Measurements from ENCODE around the gene CPNE7. TPM values are rescaled to one million over a fixed set of nuclear protein-coding genes. Genes with fewer than 3 reads are reported as not detected.

CPNE7 gene
- total RNA-seq, 1 donor from 2014 or later, result 21.1 TPM

- no peak overlapping the region for H3K4me3 Mint-ChIP-seq
Observed at GRCh38 chr16:89549007-89549700, 26.4 kb upstream of the CPNE7 start.

GRCh38 chr16:89550421-89551007, 25.0 kb upstream of the CPNE7 start:
- H3K9me3 Mint-ChIP-seq, result no peaks in the 10 kb centered on the region
- no peak overlapping the region for H3K4me2 ChIP-seq
- no peaks in the 10 kb centered on the region for H3K4me1 Mint-ChIP-seq
- no peaks in the 10 kb centered on the region for H3K36me3 ChIP-seq
- peaks cover 21% of the 10 kb centered on the region for H3K36me3 Mint-ChIP-seq
- H3F3A ChIP-seq (ENCODE audit: low read depth), result no peaks in the 10 kb centered on the region
- H4K20me1 ChIP-seq (ENCODE audit: low read depth), result no peaks in the 10 kb centered on the region
- no peak overlapping the region for H3K27ac ChIP-seq
- no peak overlapping the region for H3K27ac Mint-ChIP-seq
- H3K27me3 ChIP-seq, result no peaks in the 10 kb centered on the region
- H3K27me3 Mint-ChIP-seq (ENCODE audit: insufficient read depth, low read depth), result peaks cover 7% of the 10 kb centered on the region
- no peak overlapping the region for H2AFZ ChIP-seq (replicated peaks)
- no peaks in the 10 kb centered on the region for H3K4me1 ChIP-seq
- no peaks in the 10 kb centered on the region for H3K9me3 ChIP-seq (ENCODE audit: low read depth)
- no peak overlapping the region for H3K4me3 Mint-ChIP-seq
- no peak for TF ChIP-seq CTCF (IDR thresholded peaks at IDR 0.05)
- TF ChIP-seq EZH2phosphoT487 (IDR thresholded peaks at IDR 0.05), result no peak
- TF ChIP-seq EZH2 (IDR thresholded peaks at IDR 0.05), result no peak
- H3K9ac ChIP-seq, result no peak overlapping the region
- H3K79me2 ChIP-seq (ENCODE audit: low read depth), result no peaks in the 10 kb centered on the region
- H3K4me3 ChIP-seq, result no peak overlapping the region
- DNase-seq (ENCODE audit: low spot score), result no peak

More at GRCh38 chr16:89549007-89549700, 26.4 kb upstream of the CPNE7 start:
- Mint-ChIP-seq H3K36me3 (peaks cover 21% of the 10 kb centered on the region), H3K27ac (no peak overlapping the region), H3K9me3 (no peaks in the 10 kb centered on the region), H3K4me1 (no peaks in the 10 kb centered on the region), H3K27me3 (ENCODE audit: insufficient read depth, low read depth) (peaks cover 7% of the 10 kb centered on the region)
- Histone ChIP-seq H3K36me3 (no peaks in the 10 kb centered on the region), H4K20me1 (ENCODE audit: low read depth) (no peaks in the 10 kb centered on the region), H3K4me2 (no peak overlapping the region), H3K9me3 (ENCODE audit: low read depth) (no peaks in the 10 kb centered on the region), H3K27me3 (no peaks in the 10 kb centered on the region), H3K79me2 (ENCODE audit: low read depth) (no peaks in the 10 kb centered on the region), H3K4me3 (no peak overlapping the region), H2AFZ (replicated peaks) (no peak overlapping the region), H3K4me1 (no peaks in the 10 kb centered on the region), H3K27ac (no peak overlapping the region), H3K9ac (no peak overlapping the region), H3F3A (ENCODE audit: low read depth) (no peaks in the 10 kb centered on the region)
- no peak for TF ChIP-seq EZH2 (IDR thresholded peaks at IDR 0.05)
- TF ChIP-seq EZH2phosphoT487 (IDR thresholded peaks at IDR 0.05), result no peak
- no peak for TF ChIP-seq CTCF (IDR thresholded peaks at IDR 0.05)
- no peak for DNase-seq (ENCODE audit: low spot score)

GRCh38 chr16:89552329-89552728, 23.2 kb upstream of the CPNE7 start:
- Mint-ChIP-seq H3K4me3 (no peak overlapping the region), H3K36me3 (peaks cover 22% of the 10 kb centered on the region), H3K27me3 (ENCODE audit: insufficient read depth, low read depth) (peaks cover 11% of the 10 kb centered on the region), H3K9me3 (no peaks in the 10 kb centered on the region), H3K4me1 (peaks cover 3% of the 10 kb centered on the region), H3K27ac (no peak overlapping the region)
- H3K4me2 ChIP-seq, result no peak overlapping the region
- H3K9ac ChIP-seq, result no peak overlapping the region
- no peak overlapping the region for H3K4me3 ChIP-seq
- H3K27ac ChIP-seq, result no peak overlapping the region
- no peaks in the 10 kb centered on the region for H3K79me2 ChIP-seq (ENCODE audit: low read depth)
- no peaks in the 10 kb centered on the region for H3K27me3 ChIP-seq
- H3K9me3 ChIP-seq (ENCODE audit: low read depth), result no peaks in the 10 kb centered on the region
- DNase-seq (ENCODE audit: low spot score), result no peak
- H4K20me1 ChIP-seq (ENCODE audit: low read depth), result no peaks in the 10 kb centered on the region
- no peak for TF ChIP-seq CTCF (IDR thresholded peaks at IDR 0.05)
- no peak for TF ChIP-seq EZH2 (IDR thresholded peaks at IDR 0.05)
- no peak for TF ChIP-seq EZH2phosphoT487 (IDR thresholded peaks at IDR 0.05)
- H3K4me1 ChIP-seq, result no peaks in the 10 kb centered on the region
- no peak overlapping the region for H2AFZ ChIP-seq (replicated peaks)
- peaks cover 11% of the 10 kb centered on the region for H3F3A ChIP-seq (ENCODE audit: low read depth)
- no peaks in the 10 kb centered on the region for H3K36me3 ChIP-seq
